B cell (primary cell): ENCODE results near the gene DIP2A. TPM values are rescaled to one million over a fixed set of nuclear protein-coding genes. Genes with fewer than 3 reads are reported as not detected.

ENCODE experiments used
- ATAC-seq: fragments of 200-7000 bp; cut with Tn5 transposase; one replicate; pipeline ENCODE4 v1.10.0; 2021; ENCODE audit warnings: low read depth, mild to moderate bottlenecking, moderate number of reproducible peaks, moderate library complexity
- CTCF ChIA-PET: fragments of 350-600 bp; sonication (Branson Sonifier 250); formaldehyde crosslinking; loops from one replicate; lab custom pipeline; 2021; ENCODE audit warnings: antibody characterized with exemption, inconsistent platforms; lab: Charles Lee
- POLR2A ChIA-PET: fragments of 350-600 bp; sonication (Branson Sonifier 250); formaldehyde crosslinking; loops from one replicate; lab custom pipeline; 2021; ENCODE audit warnings: antibody characterized with exemption; lab: Charles Lee
- DNase-seq: peaks from one replicate; pipeline ENCODE4 v3.0.0; 2013
- H2AFZ ChIP-seq: 2 replicates; pipeline ENCODE4 v1.6.1; 2012; ENCODE audit warnings: mild to moderate bottlenecking, low read depth, low read length; ENCODE audit not compliant: insufficient read depth, poor library complexity, severe bottlenecking
- H3K27ac ChIP-seq, 2 donors: 1 replicate in 1 of 2; 2 replicates in 1 of 2; pipeline ENCODE4 v1.5.1; 2012 to 2013; ENCODE audit warnings: low read length in 2 of 2, mild to moderate bottlenecking in 2 of 2, moderate library complexity in 1 of 2
- H3K27me3 ChIP-seq, 4 experiments: fragments of 200-600 bp in 1 of 4; sonication (generic) in 1 of 4; replicated peaks in 1 of 4; 1 replicate in 2 of 4; 2 replicates in 2 of 4; pipeline versions ENCODE4 v1.6.1 to v1.7.0; 2013 to 2016; ENCODE audit warnings: low read length in 3 of 4, mild to moderate bottlenecking in 2 of 4, mixed read lengths in 1 of 4, moderate library complexity in 1 of 4; ENCODE audit not compliant: insufficient read depth in 4 of 4, control insufficient read depth in 3 of 4; ENCODE audit errors: control extremely low read depth in 1 of 4
- H3K36me3 ChIP-seq, 2 experiments: replicated peaks in 1 of 2; 1 replicate in 1 of 2; 2 replicates in 1 of 2; pipeline versions ENCODE4 v1.6.1 to v1.7.1; 2013; ENCODE audit warnings: low read length in 1 of 2; ENCODE audit not compliant: insufficient read depth in 2 of 2, control insufficient read depth in 1 of 2; ENCODE audit errors: control extremely low read depth in 1 of 2, extremely low read depth in 1 of 2
- H3K4me1 ChIP-seq, 2 donors: fragments of 200-600 bp in 1 of 2; sonication (generic) in 1 of 2; 1 replicate in 1 of 2; 2 replicates in 1 of 2; pipeline versions ENCODE4 v1.5.1 to v1.6.1; 2013 to 2017; ENCODE audit warnings: low read length in 2 of 2; ENCODE audit not compliant: control insufficient read depth in 2 of 2, insufficient read depth in 2 of 2
- H3K4me2 ChIP-seq: replicated peaks from 2 replicates; pipeline ENCODE3; 2012; ENCODE audit warnings: mild to moderate bottlenecking, low read depth, low read length; ENCODE audit not compliant: poor library complexity, severe bottlenecking
- H3K4me3 ChIP-seq, 5 experiments: fragments of 200-600 bp in 1 of 5; sonication (generic) in 1 of 5; 1 replicate in 3 of 5; 2 replicates in 2 of 5; pipeline versions ENCODE4 v1.5.1 to v1.7.0; 2011 to 2016; ENCODE audit warnings: low read length in 4 of 5, mild to moderate bottlenecking in 4 of 5, low read depth in 2 of 5, control low read depth in 1 of 5, moderate library complexity in 1 of 5; ENCODE audit not compliant: insufficient read depth in 1 of 5; ENCODE audit errors: control extremely low read depth in 1 of 5, extremely low read depth in 1 of 5
- H3K79me2 ChIP-seq: fragments of 200-600 bp; sonication (generic); one replicate; pipeline ENCODE4 v1.6.0; 2016; ENCODE audit warnings: low read length; ENCODE audit not compliant: control insufficient read depth, insufficient read depth
- H3K9ac ChIP-seq: fragments of 200-600 bp; sonication (generic); 2 replicates; pipeline ENCODE4 v1.6.1; 2017; ENCODE audit warnings: mild to moderate bottlenecking, low read length, moderate library complexity
- H3K9me3 ChIP-seq, 3 donors: one replicate each; pipeline versions ENCODE4 v1.6.1 to v1.7.1; 2013; ENCODE audit warnings: low read length in 2 of 3; ENCODE audit not compliant: control insufficient read depth in 2 of 3, insufficient read depth in 1 of 3; ENCODE audit errors: control extremely low read depth in 1 of 3
- H4K20me1 ChIP-seq: 2 replicates; pipeline ENCODE4 v1.6.0; 2012; ENCODE audit warnings: mild to moderate bottlenecking, low read length; ENCODE audit not compliant: insufficient read depth, control insufficient read depth, poor library complexity, severe bottlenecking
- H3K27ac Mint-ChIP-seq: one replicate; pipeline ENCODE4 v1.8.0; 2021; ENCODE audit warnings: mixed read lengths
- H3K27me3 Mint-ChIP-seq: one replicate; pipeline ENCODE4 v1.8.0; 2021; ENCODE audit warnings: mixed read lengths
- H3K4me1 Mint-ChIP-seq: one replicate; pipeline ENCODE4 v1.8.0; 2021; ENCODE audit warnings: mixed read lengths
- H3K4me3 Mint-ChIP-seq: one replicate; pipeline ENCODE4 v1.8.0; 2021; ENCODE audit warnings: mixed read lengths
- H3K9me3 Mint-ChIP-seq: one replicate; pipeline ENCODE4 v1.8.0; 2022; ENCODE audit warnings: mixed read lengths; ENCODE audit not compliant: insufficient read depth
- EZH2 ChIP-seq: IDR thresholded peaks from 2 replicates; pipeline ENCODE4 v1.6.1; 2012; ENCODE audit warnings: borderline replicate concordance, low read depth, mild to moderate bottlenecking, moderate library complexity, low read length; ENCODE audit not compliant: insufficient read depth, poor library complexity, severe bottlenecking
- WGBS: methylation state at CpG from one replicate; pipeline ENCODE4 v1.1.5; 2013; ENCODE audit warnings: missing lambda C conversion rate; ENCODE audit not compliant: insufficient coverage; 5-methylcytosine and 5-hydroxymethylcytosine counted together
- intact Hi-C: fragments of 100-400 bp; cut with micrococcal nuclease; formaldehyde crosslinking; loops from one replicate; pipeline ENCODE4 v1.10.0; 2022
- polyA plus RNA-seq: library from polyadenylated mRNA; depleted of rRNA; stranded (reverse); fragments of >200 nt; gene quantifications from 2 replicates; pipeline ENCODE4 v1.2.3, GENCODE V29; 2012
- total RNA-seq, 2 donors: library from RNA; stranded (reverse); fragments of 120-200 nt in 1 of 2; gene quantifications; 1 replicate in 1 of 2; 2 replicates in 1 of 2; pipeline versions ENCODE4 v1.2.3 to v1.2.4, GENCODE V29; 2013 to 2022
- TF ChIP-seq, protein P1 (sequence below): fragments of 200-600 bp; IDR thresholded peaks from one replicate; pipeline ENCODE4 v1.8.0; 2022; ENCODE audit warnings: antibody characterized with exemption, mild to moderate bottlenecking

DIP2A gene
- total and polyA plus RNA-seq, 2 donors (not counting 1 experiment from before 2014, with no cell fraction given), result 40.4 to 59.0 TPM

DNA sequence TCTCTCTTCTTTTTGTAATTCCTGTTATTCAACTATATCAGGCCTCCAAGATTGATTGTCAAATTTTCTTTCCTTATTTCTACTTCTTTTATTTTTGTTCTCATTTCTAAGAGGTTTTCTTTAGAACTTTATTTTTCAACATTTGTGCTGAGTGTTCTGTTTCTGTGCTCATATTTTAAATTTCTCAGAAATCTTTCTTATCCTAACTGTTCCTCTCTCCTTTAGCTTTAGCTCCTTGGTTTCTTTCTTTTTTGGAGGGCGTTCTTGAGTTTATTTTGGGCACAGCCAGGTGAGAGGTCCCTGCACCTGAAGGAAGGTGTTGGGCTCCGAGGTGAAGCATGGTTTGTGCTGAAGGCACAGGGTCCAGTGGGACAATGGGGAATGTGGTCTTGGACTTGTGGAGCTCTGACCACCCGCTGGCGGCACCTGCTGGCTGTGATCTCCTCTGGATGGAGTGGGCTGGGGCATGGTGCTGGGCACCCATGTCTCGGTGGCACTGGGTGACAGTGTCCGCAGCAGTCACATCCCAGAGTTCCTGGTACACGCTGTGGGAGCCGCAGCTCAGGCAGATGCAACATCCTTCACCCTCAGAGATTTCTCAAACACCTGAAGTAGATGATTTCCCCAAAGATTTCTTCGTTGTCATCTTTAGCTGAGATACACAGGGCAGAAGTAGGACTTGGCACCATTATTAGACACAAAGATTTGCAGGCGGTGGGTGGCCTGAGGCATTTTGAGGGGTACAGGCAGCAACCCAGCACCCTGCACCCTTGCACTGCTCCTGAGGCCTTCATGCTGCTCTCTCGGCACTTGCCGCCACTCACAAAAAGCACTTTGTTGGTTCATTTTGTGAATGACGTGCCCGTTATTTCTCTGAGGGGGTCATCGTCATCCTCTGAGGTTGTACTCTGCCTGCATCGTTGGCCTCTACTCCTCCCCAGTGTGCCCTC lies 38.2 kb upstream of the DIP2A start:
- Histone ChIP-seq H3K27ac (no peak overlapping the region), H3K4me1 (no peaks in the 10 kb centered on the region), H3K27me3 (no peaks in the 10 kb centered on the region), H3K9me3 (no peaks in the 10 kb centered on the region), H3K79me2 (no peaks in the 10 kb centered on the region), H4K20me1 (no peaks in the 10 kb centered on the region), H3K9ac (no peak overlapping the region), H3K4me3 (no peak overlapping the region), H2AFZ (no peak overlapping the region), H3K4me2 (no peak overlapping the region), H3K36me3 (peaks cover 0 to 35% of the 10 kb centered on the region in 2 experiments)
- Mint-ChIP-seq H3K4me1 (peaks cover 2% of the 10 kb centered on the region), H3K27me3 (no peaks in the 10 kb centered on the region), H3K4me3 (no peak overlapping the region), H3K27ac (no peak overlapping the region), H3K9me3 (no peaks in the 10 kb centered on the region)
- no peak for ATAC-seq
- TF ChIP-seq, protein P1, sequence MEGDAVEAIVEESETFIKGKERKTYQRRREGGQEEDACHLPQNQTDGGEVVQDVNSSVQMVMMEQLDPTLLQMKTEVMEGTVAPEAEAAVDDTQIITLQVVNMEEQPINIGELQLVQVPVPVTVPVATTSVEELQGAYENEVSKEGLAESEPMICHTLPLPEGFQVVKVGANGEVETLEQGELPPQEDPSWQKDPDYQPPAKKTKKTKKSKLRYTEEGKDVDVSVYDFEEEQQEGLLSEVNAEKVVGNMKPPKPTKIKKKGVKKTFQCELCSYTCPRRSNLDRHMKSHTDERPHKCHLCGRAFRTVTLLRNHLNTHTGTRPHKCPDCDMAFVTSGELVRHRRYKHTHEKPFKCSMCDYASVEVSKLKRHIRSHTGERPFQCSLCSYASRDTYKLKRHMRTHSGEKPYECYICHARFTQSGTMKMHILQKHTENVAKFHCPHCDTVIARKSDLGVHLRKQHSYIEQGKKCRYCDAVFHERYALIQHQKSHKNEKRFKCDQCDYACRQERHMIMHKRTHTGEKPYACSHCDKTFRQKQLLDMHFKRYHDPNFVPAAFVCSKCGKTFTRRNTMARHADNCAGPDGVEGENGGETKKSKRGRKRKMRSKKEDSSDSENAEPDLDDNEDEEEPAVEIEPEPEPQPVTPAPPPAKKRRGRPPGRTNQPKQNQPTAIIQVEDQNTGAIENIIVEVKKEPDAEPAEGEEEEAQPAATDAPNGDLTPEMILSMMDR, result no peak
- TF ChIP-seq EZH2, result no peak
- DNase-seq, result no peak
- POLR2A ChIA-PET, result no interaction called here
- 95% methylated on average over 13 of the region's 16 CpGs for WGBS
- CTCF ChIA-PET, result no interaction called here
- intact Hi-C loops, result no loop called here

GRCh38 chr21:46421191-46421750 lies 37.4 kb upstream of the DIP2A start:
- Histone ChIP-seq H3K4me3 (no peak overlapping the region), H4K20me1 (no peaks in the 10 kb centered on the region), H3K79me2 (no peaks in the 10 kb centered on the region), H3K9me3 (no peaks in the 10 kb centered on the region), H3K4me1 (no peaks in the 10 kb centered on the region), H3K27me3 (no peaks in the 10 kb centered on the region), H3K27ac (no peak overlapping the region), H3K36me3 (peaks cover 0 to 30% of the 10 kb centered on the region in 2 experiments), H2AFZ (no peak overlapping the region), H3K9ac (no peak overlapping the region), H3K4me2 (no peak overlapping the region)
- WGBS, result 97% methylated on average over 23 of the region's 23 CpGs
- no peak overlapping the region for H3K4me3 Mint-ChIP-seq
- ChIA-PET POLR2A (no interaction called here), CTCF (no interaction called here)
- DNase-seq (no peak), ATAC-seq (no peak)
- no peak for TF ChIP-seq EZH2
- TF ChIP-seq, protein P1, result no peak
- H3K27me3 Mint-ChIP-seq, result no peaks in the 10 kb centered on the region
- no peaks in the 10 kb centered on the region for H3K9me3 Mint-ChIP-seq
- intact Hi-C loops, result no loop called here
- H3K27ac Mint-ChIP-seq, result no peak overlapping the region
- H3K4me1 Mint-ChIP-seq, result peaks cover 2% of the 10 kb centered on the region
